Measurements from ENCODE around the gene EBNA1BP2.

DNA sequence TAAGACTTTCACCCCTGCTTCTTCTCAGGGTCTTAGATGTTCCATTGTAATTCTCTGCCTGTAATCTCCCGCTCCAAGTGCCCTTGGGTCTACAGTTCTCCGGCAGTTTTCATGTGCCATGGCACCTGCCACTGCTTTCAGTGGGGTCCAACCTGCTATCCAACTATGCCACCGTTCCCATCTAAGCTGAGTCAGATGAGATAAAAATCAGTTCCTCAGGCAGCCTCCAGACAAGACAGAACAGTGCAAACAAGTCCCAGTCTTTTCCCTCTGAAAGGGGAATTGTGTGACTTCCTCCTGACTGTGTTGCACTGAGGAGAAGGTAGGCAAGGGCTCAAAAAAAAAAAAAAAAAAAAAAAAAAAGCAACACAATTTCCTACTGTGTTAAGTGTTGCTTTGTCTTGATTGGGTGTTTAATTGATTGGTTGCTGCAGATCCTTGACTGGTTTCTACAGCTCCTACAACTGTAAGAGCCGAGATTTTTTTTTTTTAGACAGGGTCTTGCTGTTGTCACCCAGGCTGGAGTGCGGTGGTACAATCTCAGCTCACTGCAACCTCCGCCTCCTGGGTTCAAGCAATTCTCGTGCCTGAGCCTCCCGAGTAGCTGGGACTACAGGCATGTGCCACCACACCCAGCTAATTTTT is 50.7 kb downstream of the EBNA1BP2 start:
- TF ChIP-seq, protein P1, sequence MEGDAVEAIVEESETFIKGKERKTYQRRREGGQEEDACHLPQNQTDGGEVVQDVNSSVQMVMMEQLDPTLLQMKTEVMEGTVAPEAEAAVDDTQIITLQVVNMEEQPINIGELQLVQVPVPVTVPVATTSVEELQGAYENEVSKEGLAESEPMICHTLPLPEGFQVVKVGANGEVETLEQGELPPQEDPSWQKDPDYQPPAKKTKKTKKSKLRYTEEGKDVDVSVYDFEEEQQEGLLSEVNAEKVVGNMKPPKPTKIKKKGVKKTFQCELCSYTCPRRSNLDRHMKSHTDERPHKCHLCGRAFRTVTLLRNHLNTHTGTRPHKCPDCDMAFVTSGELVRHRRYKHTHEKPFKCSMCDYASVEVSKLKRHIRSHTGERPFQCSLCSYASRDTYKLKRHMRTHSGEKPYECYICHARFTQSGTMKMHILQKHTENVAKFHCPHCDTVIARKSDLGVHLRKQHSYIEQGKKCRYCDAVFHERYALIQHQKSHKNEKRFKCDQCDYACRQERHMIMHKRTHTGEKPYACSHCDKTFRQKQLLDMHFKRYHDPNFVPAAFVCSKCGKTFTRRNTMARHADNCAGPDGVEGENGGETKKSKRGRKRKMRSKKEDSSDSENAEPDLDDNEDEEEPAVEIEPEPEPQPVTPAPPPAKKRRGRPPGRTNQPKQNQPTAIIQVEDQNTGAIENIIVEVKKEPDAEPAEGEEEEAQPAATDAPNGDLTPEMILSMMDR (IDR thresholded peaks at IDR 0.05), result no peak
- no peak for TF ChIP-seq POLR2AphosphoS5 (IDR thresholded peaks at IDR 0.05)

Data from esophagus muscularis mucosa (tissue), 3 donors.